Measurements from ENCODE around the gene RGS7BP.

RGS7BP gene

DNA sequence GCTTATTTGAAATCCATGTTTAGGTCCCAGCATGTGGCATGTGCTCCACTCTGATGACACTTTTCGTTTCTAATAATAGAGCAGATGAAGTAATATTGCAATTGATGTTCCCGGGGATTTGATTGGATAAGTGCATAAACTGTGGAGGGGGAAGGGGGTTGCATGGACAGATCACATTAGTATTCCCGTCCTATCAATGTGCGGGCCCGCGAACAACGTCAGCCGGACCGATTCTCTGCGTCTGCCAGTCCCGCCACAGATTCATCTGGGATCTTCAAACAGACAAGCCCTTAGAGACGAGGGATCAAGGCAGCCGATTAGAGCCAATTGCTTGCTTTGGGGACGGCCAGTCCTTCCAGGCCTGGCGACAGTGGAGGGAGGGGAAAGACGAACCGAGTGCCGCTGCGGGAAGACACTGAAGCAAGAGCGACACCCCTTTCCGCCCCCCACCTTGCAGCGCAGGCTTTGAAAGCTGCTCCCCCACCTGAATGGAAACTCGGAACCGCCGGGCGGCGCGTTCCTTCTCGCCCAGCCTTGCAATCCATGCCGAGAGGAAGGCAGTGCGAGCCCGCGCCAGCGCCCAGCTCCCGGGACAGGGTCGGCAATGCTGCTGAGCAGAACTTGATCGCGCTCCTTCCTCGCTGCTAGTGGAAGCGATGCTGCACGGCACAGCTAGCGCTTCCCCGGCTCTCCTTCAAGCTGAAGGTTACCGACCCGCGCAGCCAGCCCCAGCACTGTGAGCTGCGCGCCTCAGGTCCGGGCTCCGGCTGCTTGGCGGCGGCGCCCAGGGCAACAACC, at the start of gene RGS7BP:
TSS of gene RGS7BP (plus strand) at position 247 of the 798 bp plus-strand sequence. CDS start 610 bp downstream, outside the sequence.
- DNase-seq (ENCODE audit: low spot score), result peak; percentile 16
- in situ Hi-C loops (cut with MboI; ENCODE audit: low sequenced_read_pairs, unreplicated experiment), result no loop called here
- TF ChIP-seq, protein P1, sequence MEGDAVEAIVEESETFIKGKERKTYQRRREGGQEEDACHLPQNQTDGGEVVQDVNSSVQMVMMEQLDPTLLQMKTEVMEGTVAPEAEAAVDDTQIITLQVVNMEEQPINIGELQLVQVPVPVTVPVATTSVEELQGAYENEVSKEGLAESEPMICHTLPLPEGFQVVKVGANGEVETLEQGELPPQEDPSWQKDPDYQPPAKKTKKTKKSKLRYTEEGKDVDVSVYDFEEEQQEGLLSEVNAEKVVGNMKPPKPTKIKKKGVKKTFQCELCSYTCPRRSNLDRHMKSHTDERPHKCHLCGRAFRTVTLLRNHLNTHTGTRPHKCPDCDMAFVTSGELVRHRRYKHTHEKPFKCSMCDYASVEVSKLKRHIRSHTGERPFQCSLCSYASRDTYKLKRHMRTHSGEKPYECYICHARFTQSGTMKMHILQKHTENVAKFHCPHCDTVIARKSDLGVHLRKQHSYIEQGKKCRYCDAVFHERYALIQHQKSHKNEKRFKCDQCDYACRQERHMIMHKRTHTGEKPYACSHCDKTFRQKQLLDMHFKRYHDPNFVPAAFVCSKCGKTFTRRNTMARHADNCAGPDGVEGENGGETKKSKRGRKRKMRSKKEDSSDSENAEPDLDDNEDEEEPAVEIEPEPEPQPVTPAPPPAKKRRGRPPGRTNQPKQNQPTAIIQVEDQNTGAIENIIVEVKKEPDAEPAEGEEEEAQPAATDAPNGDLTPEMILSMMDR (IDR thresholded peaks at IDR 0.05; ENCODE audit: borderline replicate concordance, control extremely low read depth, extremely low read depth, insufficient read depth, missing control alignments), result no peak

DNA sequence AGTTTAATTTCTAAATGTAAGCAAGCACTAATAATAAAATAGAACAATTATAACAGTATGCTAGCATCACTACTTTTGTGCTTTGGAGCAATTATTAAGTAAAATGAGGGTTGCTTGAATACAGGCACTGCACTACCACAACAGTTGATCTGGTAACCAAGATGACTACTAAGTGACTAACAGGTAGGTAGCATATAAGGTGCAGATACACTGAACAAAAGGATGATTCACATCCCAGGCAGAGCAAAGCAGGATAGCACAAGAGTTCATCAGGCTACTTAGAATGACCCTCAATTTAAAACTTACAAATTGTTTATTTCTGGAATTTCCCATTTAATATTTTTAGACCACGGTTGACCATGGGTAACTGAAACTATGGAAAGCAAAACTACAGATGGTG, 48.0 kb upstream of the RGS7BP start:
- in situ Hi-C loops (cut with MboI; ENCODE audit: low sequenced_read_pairs, unreplicated experiment), result no loop called here
- TF ChIP-seq, protein P1 (IDR thresholded peaks at IDR 0.05; ENCODE audit: borderline replicate concordance, control extremely low read depth, extremely low read depth, insufficient read depth, missing control alignments), result no peak
- DNase-seq (ENCODE audit: low spot score), result no peak

DNA sequence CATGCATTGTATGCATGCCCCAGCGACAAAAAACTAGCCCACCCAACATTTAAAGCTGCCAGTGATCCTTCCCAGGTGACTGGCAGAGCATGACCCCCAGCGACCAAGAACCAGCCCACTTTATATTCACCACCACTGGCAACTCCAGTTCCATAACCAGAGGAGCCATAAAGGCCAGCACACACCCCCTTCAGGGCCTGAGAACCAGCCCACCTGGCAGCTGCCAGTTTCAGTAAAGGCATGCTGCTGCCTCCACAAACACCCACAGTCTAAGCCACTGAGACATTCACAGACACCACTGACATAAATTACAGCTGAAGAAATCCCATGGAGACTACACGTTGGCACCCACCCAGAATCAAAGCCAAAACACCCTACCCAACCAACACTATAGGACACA, 46.9 kb upstream of the RGS7BP start:
- TF ChIP-seq, protein P1 (IDR thresholded peaks at IDR 0.05; ENCODE audit: borderline replicate concordance, control extremely low read depth, extremely low read depth, insufficient read depth, missing control alignments), result no peak
- no peak for DNase-seq (ENCODE audit: low spot score)
- in situ Hi-C loops (cut with MboI; ENCODE audit: low sequenced_read_pairs, unreplicated experiment), result no loop called here

DNA sequence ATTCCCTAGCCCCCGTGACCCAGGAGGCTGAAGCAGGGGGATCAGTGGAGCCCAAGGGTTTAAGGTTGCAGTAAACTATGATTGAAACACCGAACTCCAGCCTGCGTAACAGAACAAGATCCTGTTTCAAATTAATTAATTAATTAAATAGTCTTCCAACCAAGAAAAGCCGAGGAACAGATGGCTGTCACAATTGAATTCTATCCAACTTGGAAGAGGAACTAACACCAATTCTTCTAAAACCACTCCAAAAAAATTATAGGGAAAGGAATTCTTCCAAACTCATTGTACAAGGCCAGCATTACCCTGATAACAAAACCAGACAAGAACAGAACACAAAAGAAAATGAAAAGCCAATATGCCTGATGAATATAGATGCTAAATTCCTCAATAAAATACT, 43.4 kb upstream of the RGS7BP start:
- TF ChIP-seq, protein P1 (IDR thresholded peaks at IDR 0.05; ENCODE audit: borderline replicate concordance, control extremely low read depth, extremely low read depth, insufficient read depth, missing control alignments), result no peak
- DNase-seq (ENCODE audit: low spot score), result no peak
- in situ Hi-C loops (cut with MboI; ENCODE audit: low sequenced_read_pairs, unreplicated experiment), result no loop called here

DNA sequence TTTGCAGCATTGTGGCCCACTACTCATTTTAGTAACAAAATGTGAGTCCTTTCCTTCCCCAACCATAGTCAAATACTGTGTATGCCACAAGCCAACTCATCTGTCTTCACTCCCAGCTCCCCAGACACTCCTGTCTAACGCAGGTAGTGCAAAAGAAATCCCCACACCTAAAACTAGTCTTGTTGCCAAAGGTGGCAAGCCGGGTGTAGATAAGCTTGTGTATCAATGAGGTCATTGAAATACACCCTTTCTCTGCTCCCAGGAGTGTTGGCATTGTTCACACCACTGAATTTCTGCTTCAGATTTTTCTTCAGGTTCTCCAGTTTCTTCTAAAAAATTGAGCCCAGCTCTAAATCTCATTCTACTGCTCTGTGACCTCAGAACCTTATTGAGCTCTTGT, 19.7 kb upstream of the RGS7BP start:
- TF ChIP-seq, protein P1 (IDR thresholded peaks at IDR 0.05; ENCODE audit: borderline replicate concordance, control extremely low read depth, extremely low read depth, insufficient read depth, missing control alignments), result no peak
- in situ Hi-C loops (cut with MboI; ENCODE audit: low sequenced_read_pairs, unreplicated experiment), result no loop called here
- DNase-seq (ENCODE audit: low spot score), result no peak

DNA sequence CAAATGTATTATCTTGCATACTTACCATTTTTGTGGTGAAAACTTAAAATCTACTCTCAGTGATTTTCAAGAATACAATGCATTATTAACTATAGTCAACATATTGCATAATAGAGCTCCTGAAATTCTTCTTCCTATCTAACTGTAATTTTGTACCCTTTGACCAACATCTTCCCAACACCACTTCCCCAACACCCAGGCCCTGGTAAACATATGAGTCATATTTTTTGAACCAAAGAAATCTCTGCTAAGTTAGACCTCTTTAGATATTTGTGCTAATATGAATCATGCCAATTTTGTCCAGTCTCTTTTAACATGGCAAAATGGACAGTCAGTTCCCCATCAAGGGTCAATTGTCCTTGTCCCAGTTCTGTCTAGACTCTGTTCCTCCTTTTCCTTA, 18.5 kb upstream of the RGS7BP start:
- in situ Hi-C loops (cut with MboI; ENCODE audit: low sequenced_read_pairs, unreplicated experiment), result no loop called here
- TF ChIP-seq, protein P1 (IDR thresholded peaks at IDR 0.05; ENCODE audit: borderline replicate concordance, control extremely low read depth, extremely low read depth, insufficient read depth, missing control alignments), result no peak
- DNase-seq (ENCODE audit: low spot score), result no peak
